HL-60 (cell line): ENCODE results near the gene HDAC9.

Source experiments
- GABPA ChIP-seq: IDR thresholded peaks from 2 replicates; pipeline ENCODE4 v1.6.1; 2012; ENCODE audit warnings: low read depth
- TF ChIP-seq, protein P1 (sequence below): IDR thresholded peaks from one replicate; pipeline ENCODE4 v1.5.1; 2011; ENCODE audit warnings: low read length, control low read depth, inconsistent platforms; ENCODE audit not compliant: insufficient read depth
- TF ChIP-seq, protein P2 (sequence below): IDR thresholded peaks from 2 replicates; pipeline ENCODE4 v1.6.1; 2012; ENCODE audit warnings: low read depth; ENCODE audit not compliant: insufficient replicate concordance

DNA sequence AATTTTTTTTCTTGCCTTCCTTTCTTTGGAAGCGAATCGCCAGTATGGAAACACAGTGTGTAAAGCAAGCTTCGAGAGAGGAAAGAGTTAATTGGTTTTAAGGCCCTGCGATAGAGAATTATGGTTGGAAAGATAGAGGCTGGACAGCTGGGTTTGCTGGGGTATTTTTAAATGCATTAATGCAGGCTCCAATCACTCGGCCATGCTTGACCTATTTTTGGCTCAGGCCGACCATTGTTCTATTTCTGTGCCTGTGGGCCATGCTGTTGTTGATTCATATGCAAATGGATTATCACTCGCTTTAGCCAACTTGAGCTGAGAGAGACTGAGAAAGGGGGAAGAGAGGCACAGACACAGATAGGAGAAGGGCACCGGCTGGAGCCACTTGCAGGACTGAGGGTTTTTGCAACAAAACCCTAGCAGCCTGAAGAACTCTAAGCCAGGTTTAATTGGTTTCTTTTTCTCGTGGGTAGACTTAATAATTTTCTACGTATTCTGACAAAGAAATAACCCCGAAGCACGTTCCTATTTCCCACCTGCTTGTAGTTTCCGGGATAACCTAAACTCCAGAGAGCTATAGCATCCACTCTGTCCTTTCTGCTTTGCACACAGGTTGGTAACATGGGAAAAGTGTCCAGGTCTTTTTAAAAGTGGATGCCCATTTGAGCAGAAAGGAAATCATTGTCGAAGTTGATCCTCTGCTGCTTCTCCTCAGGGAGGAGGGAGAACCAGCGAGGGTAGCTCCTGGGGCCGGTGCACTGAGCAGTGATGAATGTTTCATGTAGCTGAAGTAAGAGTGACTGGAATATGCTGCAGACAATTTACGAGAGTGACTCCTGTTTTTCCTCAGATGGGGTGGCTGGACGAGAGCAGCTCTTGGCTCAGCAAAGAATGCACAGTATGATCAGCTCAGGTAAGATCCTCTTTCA, at the start of gene HDAC9:
- TF ChIP-seq, protein P1, sequence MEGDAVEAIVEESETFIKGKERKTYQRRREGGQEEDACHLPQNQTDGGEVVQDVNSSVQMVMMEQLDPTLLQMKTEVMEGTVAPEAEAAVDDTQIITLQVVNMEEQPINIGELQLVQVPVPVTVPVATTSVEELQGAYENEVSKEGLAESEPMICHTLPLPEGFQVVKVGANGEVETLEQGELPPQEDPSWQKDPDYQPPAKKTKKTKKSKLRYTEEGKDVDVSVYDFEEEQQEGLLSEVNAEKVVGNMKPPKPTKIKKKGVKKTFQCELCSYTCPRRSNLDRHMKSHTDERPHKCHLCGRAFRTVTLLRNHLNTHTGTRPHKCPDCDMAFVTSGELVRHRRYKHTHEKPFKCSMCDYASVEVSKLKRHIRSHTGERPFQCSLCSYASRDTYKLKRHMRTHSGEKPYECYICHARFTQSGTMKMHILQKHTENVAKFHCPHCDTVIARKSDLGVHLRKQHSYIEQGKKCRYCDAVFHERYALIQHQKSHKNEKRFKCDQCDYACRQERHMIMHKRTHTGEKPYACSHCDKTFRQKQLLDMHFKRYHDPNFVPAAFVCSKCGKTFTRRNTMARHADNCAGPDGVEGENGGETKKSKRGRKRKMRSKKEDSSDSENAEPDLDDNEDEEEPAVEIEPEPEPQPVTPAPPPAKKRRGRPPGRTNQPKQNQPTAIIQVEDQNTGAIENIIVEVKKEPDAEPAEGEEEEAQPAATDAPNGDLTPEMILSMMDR: no peak
- no peak for TF ChIP-seq GABPA
- TF ChIP-seq, protein P2, sequence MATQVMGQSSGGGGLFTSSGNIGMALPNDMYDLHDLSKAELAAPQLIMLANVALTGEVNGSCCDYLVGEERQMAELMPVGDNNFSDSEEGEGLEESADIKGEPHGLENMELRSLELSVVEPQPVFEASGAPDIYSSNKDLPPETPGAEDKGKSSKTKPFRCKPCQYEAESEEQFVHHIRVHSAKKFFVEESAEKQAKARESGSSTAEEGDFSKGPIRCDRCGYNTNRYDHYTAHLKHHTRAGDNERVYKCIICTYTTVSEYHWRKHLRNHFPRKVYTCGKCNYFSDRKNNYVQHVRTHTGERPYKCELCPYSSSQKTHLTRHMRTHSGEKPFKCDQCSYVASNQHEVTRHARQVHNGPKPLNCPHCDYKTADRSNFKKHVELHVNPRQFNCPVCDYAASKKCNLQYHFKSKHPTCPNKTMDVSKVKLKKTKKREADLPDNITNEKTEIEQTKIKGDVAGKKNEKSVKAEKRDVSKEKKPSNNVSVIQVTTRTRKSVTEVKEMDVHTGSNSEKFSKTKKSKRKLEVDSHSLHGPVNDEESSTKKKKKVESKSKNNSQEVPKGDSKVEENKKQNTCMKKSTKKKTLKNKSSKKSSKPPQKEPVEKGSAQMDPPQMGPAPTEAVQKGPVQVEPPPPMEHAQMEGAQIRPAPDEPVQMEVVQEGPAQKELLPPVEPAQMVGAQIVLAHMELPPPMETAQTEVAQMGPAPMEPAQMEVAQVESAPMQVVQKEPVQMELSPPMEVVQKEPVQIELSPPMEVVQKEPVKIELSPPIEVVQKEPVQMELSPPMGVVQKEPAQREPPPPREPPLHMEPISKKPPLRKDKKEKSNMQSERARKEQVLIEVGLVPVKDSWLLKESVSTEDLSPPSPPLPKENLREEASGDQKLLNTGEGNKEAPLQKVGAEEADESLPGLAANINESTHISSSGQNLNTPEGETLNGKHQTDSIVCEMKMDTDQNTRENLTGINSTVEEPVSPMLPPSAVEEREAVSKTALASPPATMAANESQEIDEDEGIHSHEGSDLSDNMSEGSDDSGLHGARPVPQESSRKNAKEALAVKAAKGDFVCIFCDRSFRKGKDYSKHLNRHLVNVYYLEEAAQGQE: no peak
